ENCODE results near the gene PFKFB3.

The PFKFB3 gene

DNA sequence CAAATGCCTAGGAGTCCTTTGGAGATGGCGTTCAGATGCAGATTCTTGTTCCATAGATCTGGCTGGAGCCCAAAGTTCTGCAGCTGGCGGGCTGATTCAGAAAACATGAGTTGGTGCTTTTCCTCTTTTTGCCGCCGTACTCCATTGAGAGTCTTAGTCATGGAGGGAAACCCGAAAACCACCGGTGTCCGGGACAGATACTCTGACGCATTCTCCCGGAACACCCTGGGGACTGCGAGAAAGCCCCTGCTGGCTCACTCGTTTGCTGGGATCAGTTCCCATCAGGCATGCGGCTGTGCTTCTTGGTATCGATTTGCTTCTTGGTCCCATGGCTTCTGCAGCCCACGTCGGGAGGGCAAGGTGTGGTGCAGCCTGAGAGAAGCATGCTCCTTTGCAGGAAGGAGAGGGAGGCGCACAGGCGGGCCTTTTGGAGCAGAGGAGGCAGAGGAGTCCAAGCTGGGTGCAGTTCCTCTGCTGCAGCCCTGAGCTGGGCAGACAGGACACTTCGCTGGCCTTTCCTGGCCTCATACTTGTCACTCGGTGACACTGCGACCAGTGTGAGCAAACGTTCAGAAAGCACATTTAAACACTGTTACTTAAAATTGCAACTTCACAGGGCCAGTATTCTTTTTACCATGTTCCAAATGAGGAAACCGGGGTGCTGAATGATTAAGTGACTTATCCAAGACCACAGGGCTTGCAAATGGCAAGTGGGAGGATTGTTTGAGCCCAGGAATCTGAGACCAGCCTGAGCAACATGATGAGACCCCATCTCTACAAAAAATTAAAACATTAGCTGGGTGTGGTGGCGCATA, 30.6 kb upstream of the PFKFB3 start:
- peaks cover 98% of the 10 kb centered on the region for H3K79me2 ChIP-seq (ENCODE audit: control insufficient read depth, low read length)
- H4K20me1 ChIP-seq (ENCODE audit: control insufficient read depth, insufficient read depth, low read depth, low read length), result peaks cover 13% of the 10 kb centered on the region; the same call in 1 of the 2 replicates
- H3K4me2 ChIP-seq (ENCODE audit: low read length), result no peak overlapping the region
- no peaks in the 10 kb centered on the region for H3K27me3 ChIP-seq (ENCODE audit: control insufficient read depth, low read length)
- TF ChIP-seq, protein P1, sequence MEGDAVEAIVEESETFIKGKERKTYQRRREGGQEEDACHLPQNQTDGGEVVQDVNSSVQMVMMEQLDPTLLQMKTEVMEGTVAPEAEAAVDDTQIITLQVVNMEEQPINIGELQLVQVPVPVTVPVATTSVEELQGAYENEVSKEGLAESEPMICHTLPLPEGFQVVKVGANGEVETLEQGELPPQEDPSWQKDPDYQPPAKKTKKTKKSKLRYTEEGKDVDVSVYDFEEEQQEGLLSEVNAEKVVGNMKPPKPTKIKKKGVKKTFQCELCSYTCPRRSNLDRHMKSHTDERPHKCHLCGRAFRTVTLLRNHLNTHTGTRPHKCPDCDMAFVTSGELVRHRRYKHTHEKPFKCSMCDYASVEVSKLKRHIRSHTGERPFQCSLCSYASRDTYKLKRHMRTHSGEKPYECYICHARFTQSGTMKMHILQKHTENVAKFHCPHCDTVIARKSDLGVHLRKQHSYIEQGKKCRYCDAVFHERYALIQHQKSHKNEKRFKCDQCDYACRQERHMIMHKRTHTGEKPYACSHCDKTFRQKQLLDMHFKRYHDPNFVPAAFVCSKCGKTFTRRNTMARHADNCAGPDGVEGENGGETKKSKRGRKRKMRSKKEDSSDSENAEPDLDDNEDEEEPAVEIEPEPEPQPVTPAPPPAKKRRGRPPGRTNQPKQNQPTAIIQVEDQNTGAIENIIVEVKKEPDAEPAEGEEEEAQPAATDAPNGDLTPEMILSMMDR (IDR thresholded peaks at IDR 0.05; ENCODE audit: low read depth, low read length, poor library complexity, severe bottlenecking), result no peak
- TF ChIP-seq EZH2phosphoT487 (IDR thresholded peaks at IDR 0.05; ENCODE audit: borderline replicate concordance, low read length), result no peak
- H3K4me3 ChIP-seq (ENCODE audit: low read length), result no peak overlapping the region
- H3K4me1 ChIP-seq (ENCODE audit: control insufficient read depth, low read length), result peaks cover 18% of the 10 kb centered on the region
- H3K9me3 ChIP-seq (ENCODE audit: control insufficient read depth, insufficient read depth, low read length), result no peaks in the 10 kb centered on the region
- no peak overlapping the region for H3K27ac ChIP-seq (ENCODE audit: low read depth, low read length)
- no peaks in the 10 kb centered on the region for H3F3A ChIP-seq (ENCODE audit: control insufficient read depth, insufficient read depth)
- peaks cover 47% of the 10 kb centered on the region for H3K36me3 ChIP-seq (ENCODE audit: control insufficient read depth, low read length)
- no peaks in the 10 kb centered on the region for H3K9me2 ChIP-seq (replicated peaks; ENCODE audit: control insufficient read depth, low read length)

DNA sequence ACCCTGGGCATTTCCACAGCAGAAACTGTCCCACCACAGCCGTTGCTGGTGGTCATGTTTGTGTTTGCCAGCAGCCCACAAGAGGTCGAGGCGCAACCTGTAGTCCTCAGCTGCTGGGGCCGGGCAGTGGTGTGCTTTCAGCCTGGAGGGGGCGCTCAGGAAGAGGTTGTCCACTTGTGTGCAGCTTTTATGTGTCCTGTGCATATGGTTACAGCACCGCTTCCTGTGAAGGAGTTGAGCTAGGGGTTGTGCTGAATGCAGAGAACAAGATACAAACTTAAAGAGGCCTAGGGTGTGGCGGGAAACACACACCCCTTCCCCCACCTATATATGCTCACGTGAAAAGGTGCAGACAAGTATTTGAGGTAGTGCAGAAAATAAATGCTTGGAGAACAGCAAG, 29.5 kb upstream of the PFKFB3 start:
- Histone ChIP-seq H3F3A (ENCODE audit: control insufficient read depth, insufficient read depth) (no peaks in the 10 kb centered on the region), H3K27ac (ENCODE audit: low read depth, low read length) (no peak overlapping the region), H3K79me2 (ENCODE audit: control insufficient read depth, low read length) (peaks cover 94% of the 10 kb centered on the region), H4K20me1 (ENCODE audit: control insufficient read depth, insufficient read depth, low read depth, low read length) (peaks cover 16% of the 10 kb centered on the region; the same call in 1 of the 2 replicates), H3K4me1 (ENCODE audit: control insufficient read depth, low read length) (peaks cover 18% of the 10 kb centered on the region), H3K27me3 (ENCODE audit: control insufficient read depth, low read length) (no peaks in the 10 kb centered on the region), H3K36me3 (ENCODE audit: control insufficient read depth, low read length) (peaks cover 36% of the 10 kb centered on the region), H3K9me2 (replicated peaks; ENCODE audit: control insufficient read depth, low read length) (no peaks in the 10 kb centered on the region), H3K4me3 (ENCODE audit: low read length) (no peak overlapping the region), H3K4me2 (ENCODE audit: low read length) (peak overlapping the region; percentile 18), H3K9me3 (ENCODE audit: control insufficient read depth, insufficient read depth, low read length) (no peaks in the 10 kb centered on the region)
- TF ChIP-seq EZH2phosphoT487 (IDR thresholded peaks at IDR 0.05; ENCODE audit: borderline replicate concordance, low read length), result no peak
- TF ChIP-seq, protein P1 (IDR thresholded peaks at IDR 0.05; ENCODE audit: low read depth, low read length, poor library complexity, severe bottlenecking), result peak; percentile 81

DNA sequence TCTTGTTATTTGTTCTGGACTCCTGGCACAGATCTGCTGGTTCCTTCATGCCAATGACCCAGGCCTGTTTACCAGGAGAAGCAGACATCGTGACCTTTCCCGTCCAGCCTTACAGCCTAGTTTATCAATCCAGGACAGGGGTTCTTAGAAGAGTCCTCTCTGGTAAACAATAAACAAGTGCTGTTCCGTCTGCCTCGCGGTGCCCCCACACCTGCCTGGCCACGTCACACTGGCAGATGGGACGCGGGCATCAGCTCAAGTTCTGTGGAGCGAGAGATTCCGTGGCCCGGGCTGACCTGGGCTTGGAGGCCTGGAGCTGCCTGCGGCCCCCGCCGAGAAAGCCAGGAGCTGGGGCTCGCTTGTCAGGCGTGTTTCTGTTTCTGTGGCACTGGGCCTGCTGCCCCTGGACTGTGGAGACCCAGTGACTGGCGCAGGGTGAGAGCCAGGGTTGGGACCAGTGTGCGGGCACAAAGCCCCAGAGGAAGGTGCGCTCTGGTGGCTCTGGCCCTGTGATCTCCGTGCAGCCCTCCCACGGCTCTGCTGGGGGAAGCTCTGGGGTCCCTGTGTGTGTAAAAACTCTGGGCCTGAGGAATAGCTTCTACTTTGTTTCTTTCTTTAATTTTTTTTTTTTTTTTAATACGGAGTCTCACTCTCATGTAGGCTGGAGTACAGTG, 28.4 kb upstream of the PFKFB3 start:
- Histone ChIP-seq H3K79me2 (ENCODE audit: control insufficient read depth, low read length) (peaks cover 84% of the 10 kb centered on the region), H3K36me3 (ENCODE audit: control insufficient read depth, low read length) (peaks cover 28% of the 10 kb centered on the region; the same call in 1 of the 2 replicates), H3K4me2 (ENCODE audit: low read length) (no peak overlapping the region), H3K4me1 (ENCODE audit: control insufficient read depth, low read length) (peaks cover 18% of the 10 kb centered on the region), H3K9me2 (replicated peaks; ENCODE audit: control insufficient read depth, low read length) (no peaks in the 10 kb centered on the region), H3K27me3 (ENCODE audit: control insufficient read depth, low read length) (no peaks in the 10 kb centered on the region), H4K20me1 (ENCODE audit: control insufficient read depth, insufficient read depth, low read depth, low read length) (peaks cover 14% of the 10 kb centered on the region), H3F3A (ENCODE audit: control insufficient read depth, insufficient read depth) (no peaks in the 10 kb centered on the region), H3K4me3 (ENCODE audit: low read length) (no peak overlapping the region), H3K9me3 (ENCODE audit: control insufficient read depth, insufficient read depth, low read length) (no peaks in the 10 kb centered on the region), H3K27ac (ENCODE audit: low read depth, low read length) (no peak overlapping the region)
- TF ChIP-seq, protein P1 (IDR thresholded peaks at IDR 0.05; ENCODE audit: low read depth, low read length, poor library complexity, severe bottlenecking), result no peak
- TF ChIP-seq EZH2phosphoT487 (IDR thresholded peaks at IDR 0.05; ENCODE audit: borderline replicate concordance, low read length), result no peak
